Pancreas (tissue), 10 donors: ENCODE results near the gene NDUFS5. TPM values are rescaled to one million over a fixed set of nuclear protein-coding genes. Genes with fewer than 3 reads are reported as not detected.

Experiments used
- ATAC-seq, 4 donors: fragments of 200-7000 bp; cut with Tn5 transposase; one replicate each; pipeline versions ENCODE4 v1.8.0 to v1.9.1; 2020; ENCODE audit warnings: mild to moderate bottlenecking in 4 of 4, moderate library complexity in 4 of 4
- DNase-seq, 6 donors: peaks; one replicate each; pipeline ENCODE4 v3.0.0-alpha.2; 2020
- FAIRE-seq: peaks from 2 replicates; lab custom pipeline; 2012; peaks lifted over from hg19 to GRCh38; lab: Jason Lieb, UNC
- H3K27ac ChIP-seq, 4 donors: fragments of 200-600 bp; sonication (generic); 1 replicate in 3 of 4; 2 replicates in 1 of 4; pipeline versions ENCODE4 v1.5.0 to v1.8.0; 2020
- H3K27me3 ChIP-seq, 4 donors: fragments of 200-600 bp; one replicate each; pipeline ENCODE4 v1.8.0; 2021
- H3K36me3 ChIP-seq, 3 donors: fragments of 200-600 bp; sonication (generic) in 1 of 3; one replicate each; pipeline versions ENCODE4 v1.5.0 to v1.8.0; 2020 to 2021
- H3K4me1 ChIP-seq, 3 donors: fragments of 200-600 bp; one replicate each; pipeline ENCODE4 v1.8.0; 2021
- H3K4me3 ChIP-seq, 4 donors: fragments of 200-600 bp; sonication (generic) in 2 of 4; one replicate each; pipeline versions ENCODE4 v1.5.0 to v1.8.0; 2020 to 2021
- H3K9me3 ChIP-seq, 4 donors: fragments of 200-600 bp; one replicate each; pipeline ENCODE4 v1.8.0; 2021
- CTCF ChIP-seq, 4 donors: fragments of 200-600 bp; sonication (generic) in 3 of 4; IDR thresholded peaks; one replicate each; pipeline versions ENCODE4 v1.5.0 to v1.8.0; 2021; ENCODE audit warnings: antibody characterized with exemption in 4 of 4
- WGBS, 2 donors: extraction: QIAGEN DNeasy Blood & Tissue Kit; methylation state at CpG; one replicate each; pipeline ENCODE4 v1.1.7; 2013; 5-methylcytosine and 5-hydroxymethylcytosine counted together
- intact Hi-C, 3 donors: fragments of 100-400 bp; cut with DNase I; formaldehyde crosslinking; loops; one replicate each; pipeline versions ENCODE4 v1.11.1 to v1.14.2; 2022
- polyA plus RNA-seq, 2 donors: library from polyadenylated mRNA; stranded (reverse); fragments of 200-250 nt; gene quantifications; one replicate each; pipeline ENCODE4 v1.2.3, GENCODE V29; 2013
- total RNA-seq, 6 donors: library from RNA; stranded (reverse); fragmentation: NEBNext Ultra II Directional in 4 of 6; extraction: Animal tissue kit (Norgen Biotek cat#: 25700) in 4 of 6; gene quantifications; one replicate each; pipeline versions ENCODE4 v1.2.1 to v1.2.4, GENCODE V29; 2021 to 2023
- donor health status: healthy with polysubstance abuse.
- donor health status: DM: no; HTN: no; CAD: no; lungs with moderate emphysema.
- donor health status: DM: no; HTN: no; CAD: no.
- donor health status: control.
- donor health status: control.
- donor health status: Bipolar disorder and iron deficiency.
- donor health status: DM: yes; HTN: yes; CAD: no.
- donor health status: DM: no; HTN: no; CAD: no.
- donor health status: DM: no; HTN: no; CAD: no.
- donor health status: DM: yes; HTN: yes; CAD: no.

NDUFS5 gene
- total and polyA plus RNA-seq, 8 donors: 52.2 to 319 (median 76.5) TPM

GRCh38 chr1:39034114-39034654, 8.0 kb downstream of the NDUFS5 start:
- FAIRE-seq (no peak), DNase-seq (no peak), ATAC-seq (peak in 3 of 4 donors; percentile 22 to 51 (median 39))
- no peak for TF ChIP-seq CTCF (IDR thresholded peaks at IDR 0.05)
- H3K27me3 ChIP-seq: no peaks in the 10 kb centered on the region
- no peaks in the 10 kb centered on the region for H3K9me3 ChIP-seq
- H3K4me3 ChIP-seq: no peak overlapping the region
- no peaks in the 10 kb centered on the region for H3K4me1 ChIP-seq
- intact Hi-C loops: no loop called here
- H3K36me3 ChIP-seq: peaks cover 3 to 38% (median 3%) of the 10 kb centered on the region in 3 donors
- WGBS, 2 donors: 53 to 67% methylated on average over 6 of the region's 6 CpGs
- H3K27ac ChIP-seq: peak overlapping the region in 2 of 4 donors; percentile 30 to 39

DNA sequence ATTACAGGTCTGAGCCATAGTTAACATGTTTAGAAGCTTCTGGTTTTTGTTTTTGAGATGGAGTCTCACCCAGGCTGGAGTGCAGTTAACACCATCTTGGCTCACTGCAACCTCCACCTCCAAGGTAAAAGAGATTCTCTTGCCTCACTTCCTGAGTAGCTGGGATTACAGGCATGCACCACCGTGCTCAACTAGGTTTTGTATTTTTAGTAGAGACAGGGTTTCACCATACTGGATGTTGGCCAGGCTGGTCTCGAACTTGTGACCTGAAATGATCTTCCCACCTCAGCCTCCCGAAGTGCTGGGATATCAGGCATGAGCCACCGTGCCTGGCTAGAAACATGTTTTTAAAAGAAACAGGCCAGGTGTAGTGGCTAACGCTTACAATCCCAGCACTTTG, 10.5 kb downstream of the NDUFS5 start:
- no peak overlapping the region for H3K4me3 ChIP-seq
- no peak for TF ChIP-seq CTCF (IDR thresholded peaks at IDR 0.05)
- no peak overlapping the region for H3K27ac ChIP-seq
- intact Hi-C loops: no loop called here
- 85 to 96% methylated on average over 5 of the region's 5 CpGs for WGBS, 2 donors
- FAIRE-seq (no peak), ATAC-seq (no peak), DNase-seq (no peak)
- H3K4me1 ChIP-seq: no peaks in the 10 kb centered on the region
- no peaks in the 10 kb centered on the region for H3K9me3 ChIP-seq
- H3K36me3 ChIP-seq: peaks cover 3 to 36% (median 3%) of the 10 kb centered on the region in 3 donors
- H3K27me3 ChIP-seq: no peaks in the 10 kb centered on the region

GRCh38 chr1:39043513-39043912, 17.4 kb downstream of the NDUFS5 start:
- TF ChIP-seq CTCF (IDR thresholded peaks at IDR 0.05): no peak
- 89 to 96% methylated on average over 3 of the region's 3 CpGs for WGBS, 2 donors
- FAIRE-seq: no peak
- peak in 1 of 6 donors; percentile 20 for DNase-seq
- no peaks in the 10 kb centered on the region for H3K27me3 ChIP-seq
- no peak overlapping the region for H3K27ac ChIP-seq
- H3K9me3 ChIP-seq: no peaks in the 10 kb centered on the region
- no peaks in the 10 kb centered on the region for H3K4me1 ChIP-seq
- ATAC-seq: no peak
- peaks cover 0 to 8% (median 0%) of the 10 kb centered on the region in 3 donors for H3K36me3 ChIP-seq
- no peak overlapping the region for H3K4me3 ChIP-seq
- intact Hi-C loops: no loop called here

GRCh38 chr1:39044762-39045161, 18.6 kb downstream of the NDUFS5 start:
- no peak for FAIRE-seq
- Histone ChIP-seq H3K36me3 (peaks cover 0 to 8% (median 0%) of the 10 kb centered on the region in 3 donors), H3K27ac (no peak overlapping the region), H3K9me3 (no peaks in the 10 kb centered on the region), H3K4me3 (no peak overlapping the region), H3K27me3 (no peaks in the 10 kb centered on the region), H3K4me1 (no peaks in the 10 kb centered on the region)
- intact Hi-C loops: no loop called here
- WGBS, 2 donors: 78 to 89% methylated on average over 1 of the region's 1 CpG
- TF ChIP-seq CTCF (IDR thresholded peaks at IDR 0.05): no peak
- DNase-seq: peak in 1 of 6 donors; percentile 4
- no peak for ATAC-seq

GRCh38 chr1:39045231-39045630, 19.1 kb downstream of the NDUFS5 start:
- intact Hi-C loops: no loop called here
- peaks cover 0 to 8% (median 0%) of the 10 kb centered on the region in 3 donors for H3K36me3 ChIP-seq
- WGBS, 2 donors: 78 to 82% methylated on average over 8 of the region's 8 CpGs
- H3K9me3 ChIP-seq: no peaks in the 10 kb centered on the region
- TF ChIP-seq CTCF (IDR thresholded peaks at IDR 0.05): no peak
- DNase-seq (no peak), FAIRE-seq (no peak), ATAC-seq (no peak)
- H3K27ac ChIP-seq: no peak overlapping the region
- H3K4me3 ChIP-seq: no peak overlapping the region
- H3K27me3 ChIP-seq: no peaks in the 10 kb centered on the region
- H3K4me1 ChIP-seq: no peaks in the 10 kb centered on the region
